T-helper 1 cell treated with Interleukin-12 subunit alpha and Interleukin-12 subunit beta and Interleukin-4 antibody, amounts not matched to agents 30 μg/mL and 1 μg/mL, for 36 hours (primary cell): ENCODE results near the gene TRIP6.

Experiments used
- H3K27ac Mint-ChIP-seq: one replicate; pipeline ENCODE4 v1.8.0; 2021; ENCODE audit warnings: mild to moderate bottlenecking, mixed read lengths
- H3K27me3 Mint-ChIP-seq: one replicate; pipeline ENCODE4 v1.8.0; 2021; ENCODE audit warnings: low read depth, mixed read lengths
- H3K36me3 Mint-ChIP-seq: one replicate; pipeline ENCODE4 v1.8.0; 2021; ENCODE audit warnings: low read depth, mixed read lengths
- H3K4me1 Mint-ChIP-seq: one replicate; pipeline ENCODE4 v1.8.0; 2021; ENCODE audit warnings: low read depth, mixed read lengths
- H3K4me3 Mint-ChIP-seq: one replicate; pipeline ENCODE4 v1.8.0; 2021; ENCODE audit warnings: mild to moderate bottlenecking, moderate library complexity, mixed read lengths
- H3K9me3 Mint-ChIP-seq: one replicate; pipeline ENCODE4 v1.8.0; 2021; ENCODE audit warnings: mixed read lengths

The TRIP6 gene

GRCh38 chr7:100888291-100888987, 21.3 kb downstream of the TRIP6 start:
- Mint-ChIP-seq H3K27ac (peak overlapping the region; percentile 94), H3K27me3 (peaks cover 29% of the 10 kb centered on the region), H3K36me3 (peaks cover 43% of the 10 kb centered on the region), H3K9me3 (no peaks in the 10 kb centered on the region), H3K4me1 (peaks cover 32% of the 10 kb centered on the region), H3K4me3 (peak overlapping the region; percentile 84)

GRCh38 chr7:100888988-100889750, 22.0 kb downstream of the TRIP6 start, which contains the start of gene UFSP1:
TSS of gene UFSP1 (minus strand) at chr7:100889715. CDS start at chr7:100889271, 444 bp downstream.
- Mint-ChIP-seq H3K36me3 (peaks cover 36% of the 10 kb centered on the region), H3K4me1 (peaks cover 32% of the 10 kb centered on the region), H3K27ac (peak within 1 kb of the TSS; percentile 94), H3K9me3 (no peaks in the 10 kb centered on the region), H3K27me3 (peaks cover 36% of the 10 kb centered on the region), H3K4me3 (peak within 1 kb of the TSS; percentile 84)

GRCh38 chr7:100890653-100891567, 23.7 kb downstream of the TRIP6 start:
- Mint-ChIP-seq H3K4me1 (peaks cover 32% of the 10 kb centered on the region), H3K9me3 (no peaks in the 10 kb centered on the region), H3K4me3 (peak overlapping the region; percentile 77), H3K36me3 (peaks cover 24% of the 10 kb centered on the region), H3K27ac (no peak overlapping the region), H3K27me3 (peaks cover 40% of the 10 kb centered on the region)

- peaks cover 47% of the 10 kb centered on the region for H3K27me3 Mint-ChIP-seq
- no peaks in the 10 kb centered on the region for H3K9me3 Mint-ChIP-seq
- H3K36me3 Mint-ChIP-seq: peaks cover 16% of the 10 kb centered on the region
- peaks cover 33% of the 10 kb centered on the region for H3K4me1 Mint-ChIP-seq
- H3K4me3 Mint-ChIP-seq: peak overlapping the region; percentile 76
- H3K27ac Mint-ChIP-seq: no peak overlapping the region
These were observed 24.5 kb downstream of the TRIP6 start for GRCh38 chr7:100891568-100892247.

GRCh38 chr7:100892364-100893317, 25.5 kb downstream of the TRIP6 start:
- Mint-ChIP-seq H3K27ac (no peak overlapping the region), H3K9me3 (no peaks in the 10 kb centered on the region), H3K4me3 (no peak overlapping the region), H3K4me1 (peaks cover 25% of the 10 kb centered on the region), H3K27me3 (peaks cover 52% of the 10 kb centered on the region), H3K36me3 (peaks cover 8% of the 10 kb centered on the region)

GRCh38 chr7:100893318-100893895, 26.2 kb downstream of the TRIP6 start:
- Mint-ChIP-seq H3K27ac (no peak overlapping the region), H3K9me3 (no peaks in the 10 kb centered on the region), H3K27me3 (peaks cover 60% of the 10 kb centered on the region), H3K36me3 (peaks cover 2% of the 10 kb centered on the region), H3K4me3 (no peak overlapping the region), H3K4me1 (peaks cover 18% of the 10 kb centered on the region)

GRCh38 chr7:100893910-100894721, 26.9 kb downstream of the TRIP6 start:
- H3K27ac Mint-ChIP-seq: no peak overlapping the region

GRCh38 chr7:100894860-100895700, 27.9 kb downstream of the TRIP6 start:
- no peak overlapping the region for H3K27ac Mint-ChIP-seq
- peaks cover 61% of the 10 kb centered on the region for H3K27me3 Mint-ChIP-seq
- H3K4me3 Mint-ChIP-seq: no peak overlapping the region
- no peaks in the 10 kb centered on the region for H3K9me3 Mint-ChIP-seq
- H3K36me3 Mint-ChIP-seq: no peaks in the 10 kb centered on the region
- H3K4me1 Mint-ChIP-seq: peaks cover 15% of the 10 kb centered on the region

More at GRCh38 chr7:100893910-100894721, 26.9 kb downstream of the TRIP6 start:
- Mint-ChIP-seq H3K9me3 (no peaks in the 10 kb centered on the region), H3K36me3 (no peaks in the 10 kb centered on the region), H3K4me3 (no peak overlapping the region), H3K4me1 (peaks cover 16% of the 10 kb centered on the region), H3K27me3 (peaks cover 61% of the 10 kb centered on the region)

GRCh38 chr7:100895701-100895955, 28.4 kb downstream of the TRIP6 start, which contains the start of gene ACHE:
TSS of gene ACHE (minus strand) at chr7:100895888. CDS start at chr7:100894232, 1,656 bp downstream.
- no peaks in the 10 kb centered on the region for H3K9me3 Mint-ChIP-seq
- peaks cover 11% of the 10 kb centered on the region for H3K4me1 Mint-ChIP-seq
- peaks cover 58% of the 10 kb centered on the region for H3K27me3 Mint-ChIP-seq
- no peaks in the 10 kb centered on the region for H3K36me3 Mint-ChIP-seq
- H3K27ac Mint-ChIP-seq: no peak within 1 kb of the TSS
- H3K4me3 Mint-ChIP-seq: peak within 1 kb of the TSS; percentile 56

- peaks cover 13% of the 10 kb centered on the region for H3K4me1 Mint-ChIP-seq
- no peaks in the 10 kb centered on the region for H3K9me3 Mint-ChIP-seq
- no peaks in the 10 kb centered on the region for H3K36me3 Mint-ChIP-seq
- no peak overlapping the region for H3K27ac Mint-ChIP-seq
- peaks cover 61% of the 10 kb centered on the region for H3K27me3 Mint-ChIP-seq
- peak overlapping the region; percentile 56 for H3K4me3 Mint-ChIP-seq
These were observed 29.0 kb downstream of the TRIP6 start for GRCh38 chr7:100895956-100896731.
